ENCODE measurements around the gene TFF2. TPM values are rescaled to one million over a fixed set of nuclear protein-coding genes. Genes with fewer than 3 reads are reported as not detected.

The TFF2 gene
- total RNA-seq, 3 donors from 2014 or later (not counting 1 experiment from before 2014, with no cell fraction given): not detected

DNA sequence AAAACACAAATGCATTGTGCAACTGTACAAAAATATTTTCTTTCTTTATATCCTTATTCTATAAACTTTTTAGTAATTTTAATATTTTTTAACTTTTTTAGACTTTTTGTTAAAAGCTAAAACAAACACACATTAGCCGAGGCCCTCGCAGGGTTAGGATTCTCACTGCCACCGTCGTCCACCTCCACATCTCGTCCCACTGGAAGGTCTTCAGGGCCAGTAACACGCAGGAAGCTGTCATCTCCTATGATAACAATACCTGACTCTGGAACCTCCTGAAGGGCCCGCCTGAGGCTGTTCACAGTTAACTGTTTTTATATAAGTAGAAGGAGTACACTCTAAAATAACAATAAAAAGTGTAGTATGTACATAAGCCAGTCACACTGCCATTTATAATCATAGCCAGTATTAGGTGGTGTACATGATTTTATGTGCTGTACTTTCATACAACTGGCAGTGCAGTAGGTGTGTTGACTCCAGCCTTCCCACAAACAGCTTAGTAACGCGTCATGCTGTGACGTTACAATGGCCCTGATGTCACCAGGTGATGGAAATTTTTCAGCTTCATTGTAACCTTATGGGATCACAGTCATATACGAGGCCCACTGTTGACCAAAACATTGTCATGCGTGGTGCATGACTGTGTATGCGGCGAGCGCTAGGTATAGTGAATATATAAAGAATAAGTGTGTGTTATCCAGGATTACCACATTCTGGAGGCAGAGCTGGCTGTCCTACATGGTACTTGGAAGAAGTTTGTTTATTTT lies 8.8 kb downstream of the TFF2 start:
- H3K4me1 Mint-ChIP-seq: peaks cover 6 to 8% of the 10 kb centered on the region in 2 donors
- intact Hi-C loops (cut with micrococcal nuclease): no loop called here
- WGBS (ENCODE audit: insufficient coverage): 93% methylated on average over 14 of the region's 15 CpGs

DNA sequence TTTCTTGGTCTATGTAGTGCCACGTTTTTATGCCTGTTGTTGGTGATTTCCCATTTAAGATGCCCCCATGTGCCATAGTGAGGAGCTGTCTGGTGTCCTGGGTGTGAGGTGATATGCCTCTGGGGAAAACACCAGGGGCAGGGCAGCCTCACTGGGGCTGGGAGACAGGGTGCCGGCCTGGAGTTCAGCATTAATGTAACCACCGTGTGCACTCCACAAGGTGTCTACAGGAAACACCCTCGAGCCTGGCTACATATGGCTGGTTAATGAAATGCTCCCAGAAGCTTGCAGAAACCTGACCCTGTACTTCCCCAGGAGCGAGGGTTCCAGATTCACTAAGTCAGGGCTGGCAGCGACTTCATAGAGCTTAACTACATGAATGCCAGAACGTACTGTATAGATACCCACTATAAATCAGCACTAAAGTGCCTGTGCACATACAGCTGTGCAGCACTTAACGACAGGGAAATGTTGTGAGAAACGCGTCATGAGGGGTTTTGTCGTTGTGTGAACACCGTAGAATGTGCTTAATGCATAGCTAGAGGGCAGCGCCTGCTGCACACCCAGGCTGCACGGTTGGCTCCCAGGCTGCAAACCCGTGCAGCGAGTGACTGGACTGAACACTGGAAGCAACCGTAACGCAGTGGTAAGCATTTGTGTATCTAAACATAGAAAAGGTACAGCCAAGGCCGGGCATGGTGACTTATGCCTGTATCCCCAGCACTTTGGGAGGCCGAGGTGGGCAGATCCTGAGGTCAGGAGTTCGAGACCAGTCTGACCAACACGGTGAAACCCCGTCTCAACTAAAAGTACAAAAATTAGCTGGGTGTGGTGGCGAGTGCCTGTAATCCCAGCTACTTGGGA lies 10.4 kb downstream of the TFF2 start:
- 90% methylated on average over 24 of the region's 24 CpGs for WGBS (ENCODE audit: insufficient coverage)
- peaks cover 6 to 8% of the 10 kb centered on the region in 2 donors for H3K4me1 Mint-ChIP-seq
- no peak for DNase-seq

More for the DNA sequence above, 8.8 kb downstream of the TFF2 start:
- no peaks in the 10 kb centered on the region for H3K9me3 ChIP-seq (ENCODE audit: control insufficient read depth, insufficient read depth, low read length)
- H3K4me3 Mint-ChIP-seq: no peak overlapping the region
- no peak for TF ChIP-seq CTCF (IDR thresholded peaks at IDR 0.05)
- no peaks in the 10 kb centered on the region for H3K9me3 Mint-ChIP-seq
- H3K27ac Mint-ChIP-seq: no peak overlapping the region
- ATAC-seq (no peak), DNase-seq (no peak)
- H3K27ac ChIP-seq (ENCODE audit: low read length): no peak overlapping the region
- H3K27me3 ChIP-seq (ENCODE audit: control insufficient read depth, insufficient read depth, low read length): peaks cover 5% of the 10 kb centered on the region
- no peaks in the 10 kb centered on the region for H3K36me3 ChIP-seq (ENCODE audit: control insufficient read depth, insufficient read depth, low read length)
- peaks cover 9 to 25% of the 10 kb centered on the region in 2 donors for H3K27me3 Mint-ChIP-seq (ENCODE audit: low read depth in 2 of 2)
- H3K4me3 ChIP-seq (ENCODE audit: low read length): no peak overlapping the region
- no peaks in the 10 kb centered on the region for H3K36me3 Mint-ChIP-seq
- peaks cover 8% of the 10 kb centered on the region for H3K4me1 ChIP-seq (ENCODE audit: control insufficient read depth, insufficient read depth, low read length)

GRCh38 chr21:42338729-42339715 lies 11.8 kb downstream of the TFF2 start:
- Mint-ChIP-seq H3K4me1 (peaks cover 6 to 8% of the 10 kb centered on the region in 2 donors), H3K27me3 (ENCODE audit: low read depth in 2 of 2) (peaks cover 15 to 53% of the 10 kb centered on the region in 2 donors), H3K27ac (no peak overlapping the region), H3K4me3 (no peak overlapping the region), H3K9me3 (no peaks in the 10 kb centered on the region), H3K36me3 (no peaks in the 10 kb centered on the region)
- no peak for DNase-seq
- Histone ChIP-seq H3K27me3 (ENCODE audit: control insufficient read depth, insufficient read depth, low read length) (peaks cover 6% of the 10 kb centered on the region), H3K9me3 (ENCODE audit: control insufficient read depth, insufficient read depth, low read length) (no peaks in the 10 kb centered on the region), H3K4me1 (ENCODE audit: control insufficient read depth, insufficient read depth, low read length) (peaks cover 8% of the 10 kb centered on the region), H3K4me3 (ENCODE audit: low read length) (no peak overlapping the region), H3K36me3 (ENCODE audit: control insufficient read depth, insufficient read depth, low read length) (no peaks in the 10 kb centered on the region), H3K27ac (ENCODE audit: low read length) (no peak overlapping the region)
- TF ChIP-seq CTCF (IDR thresholded peaks at IDR 0.05): no peak
- intact Hi-C loops (cut with micrococcal nuclease): loop anchor here (1.0 to 10.0 kb wide), 2 partner anchors 111 to 186 kb away; no protein-coding TSS in a partner anchor
- no peak for ATAC-seq
- 89% methylated on average over 16 of the region's 17 CpGs for WGBS (ENCODE audit: insufficient coverage)

More for the DNA sequence above, 10.4 kb downstream of the TFF2 start:
- Histone ChIP-seq H3K4me1 (ENCODE audit: control insufficient read depth, insufficient read depth, low read length) (peaks cover 8% of the 10 kb centered on the region), H3K36me3 (ENCODE audit: control insufficient read depth, insufficient read depth, low read length) (no peaks in the 10 kb centered on the region), H3K4me3 (ENCODE audit: low read length) (no peak overlapping the region), H3K9me3 (ENCODE audit: control insufficient read depth, insufficient read depth, low read length) (no peaks in the 10 kb centered on the region), H3K27ac (ENCODE audit: low read length) (no peak overlapping the region), H3K27me3 (ENCODE audit: control insufficient read depth, insufficient read depth, low read length) (peaks cover 6% of the 10 kb centered on the region)
- H3K4me3 Mint-ChIP-seq: no peak overlapping the region
- no peak for ATAC-seq
- H3K9me3 Mint-ChIP-seq: no peaks in the 10 kb centered on the region
- intact Hi-C loops (cut with micrococcal nuclease): no loop called here
- H3K36me3 Mint-ChIP-seq: no peaks in the 10 kb centered on the region
- TF ChIP-seq CTCF (IDR thresholded peaks at IDR 0.05): no peak
- H3K27ac Mint-ChIP-seq: no peak overlapping the region
- H3K27me3 Mint-ChIP-seq (ENCODE audit: low read depth in 2 of 2): peaks cover 13 to 40% of the 10 kb centered on the region in 2 donors

Measured in natural killer cell (primary cell).